A549 (cell line): ENCODE measurements around the gene SDE2. TPM values are rescaled to one million over a fixed set of nuclear protein-coding genes. Genes with fewer than 3 reads are reported as not detected.

Experiments used
- ATAC-seq, 2 experiments: fragments of 200-7000 bp in 1 of 2; fragments of >200 bp in 1 of 2; cut with Nextera tagmentation in 1 of 2; cut with Tn5 transposase in 1 of 2; 3 replicates each; pipeline versions ENCODE4 v1.8.0 to v1.9.1; 2018 to 2020; ENCODE audit warnings: mild to moderate bottlenecking in 1 of 2, moderate library complexity in 1 of 2
- CTCF ChIA-PET: fragments of 300-600 bp; sonication (Branson Sonifier 250); formaldehyde crosslinking; extraction: SDS; loops from one replicate; lab custom pipeline; 2021; ENCODE audit warnings: antibody characterized with exemption, inconsistent platforms; lab: Yijun Ruan, JAX
- POLR2A ChIA-PET: fragments of 350-600 bp; formaldehyde crosslinking; extraction: SDS; loops from one replicate; lab custom pipeline; 2021; ENCODE audit warnings: antibody characterized with exemption, inconsistent platforms; lab: Yijun Ruan, JAX
- DNase-seq, 2 experiments: peaks; one replicate each; pipeline versions ENCODE4 v3.0.0 to v3.0.0-alpha.2; 2011 to 2016; ENCODE audit warnings: low read depth in 1 of 2, low spot score in 1 of 2
- FAIRE-seq: peaks from 2 replicates; lab custom pipeline; 2011; peaks lifted over from hg19 to GRCh38; lab: Jason Lieb, UNC
- H3K27ac ChIP-seq, 2 experiments: fragments of >200 bp; sonication (Bioruptor Twin); formaldehyde crosslinking; 3 replicates each; pipeline ENCODE4 v1.5.1; 2016 to 2017
- H3K4me1 ChIP-seq: fragments of >200 bp; sonication (Bioruptor Twin); formaldehyde crosslinking; 3 replicates; pipeline ENCODE4 v1.6.1; 2016
- H3K4me2 ChIP-seq: fragments of >200 bp; sonication (Bioruptor Twin); formaldehyde crosslinking; 3 replicates; pipeline ENCODE4 v1.6.1; 2016
- H3K4me3 ChIP-seq: fragments of >200 bp; sonication (Bioruptor Twin); formaldehyde crosslinking; 3 replicates; pipeline ENCODE4 v1.5.1; 2016
- H3K9me3 ChIP-seq: fragments of >200 bp; sonication (Bioruptor Twin); formaldehyde crosslinking; 3 replicates; pipeline ENCODE4 v1.6.1; 2016
- EHF ChIP-seq: fragments of 250-450 bp; sonication (Bioruptor Pico); IDR thresholded peaks from 2 replicates; pipeline ENCODE4 v1.5.0; 2020; ENCODE audit warnings: mild to moderate bottlenecking
- ESRRA ChIP-seq: fragments of 150-350 bp; IDR thresholded peaks from 2 replicates; pipeline ENCODE4 v1.6.1; 2014; ENCODE audit warnings: mild to moderate bottlenecking, low read length, borderline replicate concordance
- HOXB13 ChIP-seq: fragments of 250-450 bp; sonication (Bioruptor Pico); IDR thresholded peaks from 2 replicates; pipeline ENCODE4 v1.5.0; 2020; ENCODE audit warnings: low read depth, mild to moderate bottlenecking, moderate library complexity
- HOXB5 ChIP-seq: fragments of 250-450 bp; sonication (Bioruptor Pico); IDR thresholded peaks from 2 replicates; pipeline ENCODE4 v1.5.0; 2020; ENCODE audit warnings: mild to moderate bottlenecking, moderate library complexity
- KDM5A ChIP-seq: fragments of 200-600 bp; sonication (generic); IDR thresholded peaks from 2 replicates; pipeline ENCODE4 v1.6.1; 2016; ENCODE audit warnings: antibody characterized with exemption, mild to moderate bottlenecking
- MAFK ChIP-seq: fragments of 450-650 bp; IDR thresholded peaks from 2 replicates; pipeline ENCODE4 v1.6.1; 2014; ENCODE audit not compliant: partially characterized antibody
- PHF8 ChIP-seq: fragments of 200-600 bp; sonication (generic); IDR thresholded peaks from 2 replicates; pipeline ENCODE4 v1.6.1; 2016; ENCODE audit warnings: low read depth, mild to moderate bottlenecking, antibody characterized with exemption, moderate library complexity, borderline replicate concordance
- POLR2AphosphoS2 ChIP-seq: conservative IDR thresholded peaks from 2 replicates; pipeline ENCODE4 v1.6.1; 2012; ENCODE audit warnings: low read length, improper control_type of control experiment, inconsistent platforms
- RNF2 ChIP-seq: fragments of 200-600 bp; sonication (generic); IDR thresholded peaks from 2 replicates; pipeline ENCODE4 v1.6.1; 2016; ENCODE audit warnings: low read depth, mild to moderate bottlenecking, antibody characterized with exemption, moderate library complexity, borderline replicate concordance
- SMC3 ChIP-seq: fragments of >200 bp; sonication (Bioruptor Twin); formaldehyde crosslinking; IDR thresholded peaks from 3 replicates; pipeline ENCODE4 v1.6.1; 2018; ENCODE audit warnings: inconsistent platforms
- ZC3H11A ChIP-seq: fragments of 450-650 bp; IDR thresholded peaks from 2 replicates; pipeline ENCODE4 v1.6.1; 2014; ENCODE audit warnings: antibody characterized with exemption, mild to moderate bottlenecking
- ZSCAN20 ChIP-seq: fragments of 250-450 bp; sonication (Bioruptor Pico); IDR thresholded peaks from 2 replicates; pipeline ENCODE4 v1.8.0; 2022; ENCODE audit warnings: mild to moderate bottlenecking, moderate library complexity
- WGBS: methylation state at CpG from one replicate; pipeline ENCODE4 v1.1.6; 2017; ENCODE audit errors: missing lambda C conversion rate; 5-methylcytosine and 5-hydroxymethylcytosine counted together
- polyA plus RNA-seq, 4 experiments: library from polyadenylated mRNA; depleted of rRNA in 3 of 4; stranded (reverse); fragments of >200 nt; fragmentation: RNase III in 1 of 4; extraction: RNeasy Plus Mini Kit Qiagen cat#74134 plus additional on column Dnase treatment in 1 of 4; gene quantifications; 2 replicates in 3 of 4; 3 replicates in 1 of 4; pipeline ENCODE4 v1.2.3, GENCODE V29; 2011 to 2017
- TF ChIP-seq, protein P1 (sequence below): fragments of 450-650 bp; IDR thresholded peaks from 2 replicates; pipeline ENCODE4 v1.6.1; 2014; ENCODE audit warnings: antibody characterized with exemption
- TF ChIP-seq, protein P2 (sequence below): fragments of >200 bp; sonication (Bioruptor Twin); formaldehyde crosslinking; IDR thresholded peaks from 3 replicates; pipeline ENCODE4 v1.5.1; 2016
- TF ChIP-seq, protein P3 (sequence below): fragments of 250-450 bp; sonication (Bioruptor Pico); IDR thresholded peaks from 2 replicates; pipeline ENCODE4 v1.5.0; 2021; ENCODE audit warnings: mild to moderate bottlenecking, moderate library complexity, borderline replicate concordance

The SDE2 gene
- polyA plus RNA-seq, 2 of the 4 experiments (the other 2 are of a cell fraction): 9.2 to 24.8 TPM

DNA sequence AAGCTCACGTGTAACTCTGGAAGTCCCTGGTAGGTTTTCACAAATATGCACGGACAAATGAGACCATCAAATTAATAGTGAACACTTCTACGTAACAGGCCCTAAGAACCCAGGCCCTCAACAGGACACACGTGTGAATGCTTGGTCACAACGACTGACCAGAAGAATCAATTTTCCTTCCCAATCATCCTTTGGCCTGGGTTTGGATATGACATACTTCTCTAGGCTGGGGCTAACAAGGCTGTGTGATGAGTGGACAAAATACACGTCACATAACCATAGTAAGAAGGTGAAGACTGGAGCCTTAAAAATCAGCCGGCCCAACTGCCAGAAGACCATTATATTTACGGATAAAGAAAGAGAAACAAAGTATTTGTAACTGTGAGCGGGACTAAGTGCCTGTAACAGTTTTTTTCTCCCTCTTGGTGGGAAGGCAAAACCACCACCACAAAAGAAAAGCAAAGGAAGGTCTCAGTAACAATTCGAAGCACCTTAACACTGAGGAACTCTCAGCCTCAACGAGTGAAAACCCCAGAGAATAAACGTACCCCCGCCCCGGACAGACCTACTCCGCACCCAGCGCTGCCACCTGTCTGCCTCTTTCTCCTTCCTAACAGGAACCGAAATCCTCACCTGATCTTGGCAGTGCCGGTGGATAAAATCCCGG is 450 bp downstream of the SDE2 start:
- TF ChIP-seq RNF2 (no peak), ESRRA (no peak), HOXB13 (CRISPR knock-in tag) (no peak), PHF8 (peak; percentile 65; the same call in 1 of the 2 replicates), KDM5A (peak; percentile 95; the same call in 1 of the 2 replicates), POLR2AphosphoS2 (no peak)
- TF ChIP-seq, protein P1, sequence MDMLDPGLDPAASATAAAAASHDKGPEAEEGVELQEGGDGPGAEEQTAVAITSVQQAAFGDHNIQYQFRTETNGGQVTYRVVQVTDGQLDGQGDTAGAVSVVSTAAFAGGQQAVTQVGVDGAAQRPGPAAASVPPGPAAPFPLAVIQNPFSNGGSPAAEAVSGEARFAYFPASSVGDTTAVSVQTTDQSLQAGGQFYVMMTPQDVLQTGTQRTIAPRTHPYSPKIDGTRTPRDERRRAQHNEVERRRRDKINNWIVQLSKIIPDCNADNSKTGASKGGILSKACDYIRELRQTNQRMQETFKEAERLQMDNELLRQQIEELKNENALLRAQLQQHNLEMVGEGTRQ: no peak
- peak; percentile 25 to 61; a peak in 5 of 6 replicates for ATAC-seq
- FAIRE-seq: no peak
- ChIA-PET POLR2A (interaction anchor here (0.5 to 2.1 kb wide), 24 partner anchors 10 to 559 kb away, joined by 3 to 132 read pairs (median 5); partner anchors contain the start of genes ENAH, H3-3A, PYCR2 and SRP9), CTCF (interaction anchor here (1.2 to 3.8 kb wide), 4 partner anchors 10 to 66 kb away, joined by 3 to 29 read pairs (median 5); no protein-coding TSS in a partner anchor)
- peaks cover 35% of the 10 kb centered on the region; the same call in 2 of the 3 replicates for H3K4me1 ChIP-seq
- WGBS: 3% methylated on average over 19 of the region's 19 CpGs
- peak; percentile 20 to 47 for DNase-seq
- peak overlapping the region; percentile 92 for H3K4me2 ChIP-seq
- peak overlapping the region; percentile 66 for H3K4me3 ChIP-seq
- no peaks in the 10 kb centered on the region for H3K9me3 ChIP-seq
- H3K27ac ChIP-seq: peak overlapping the region; percentile 75 to 90

DNA sequence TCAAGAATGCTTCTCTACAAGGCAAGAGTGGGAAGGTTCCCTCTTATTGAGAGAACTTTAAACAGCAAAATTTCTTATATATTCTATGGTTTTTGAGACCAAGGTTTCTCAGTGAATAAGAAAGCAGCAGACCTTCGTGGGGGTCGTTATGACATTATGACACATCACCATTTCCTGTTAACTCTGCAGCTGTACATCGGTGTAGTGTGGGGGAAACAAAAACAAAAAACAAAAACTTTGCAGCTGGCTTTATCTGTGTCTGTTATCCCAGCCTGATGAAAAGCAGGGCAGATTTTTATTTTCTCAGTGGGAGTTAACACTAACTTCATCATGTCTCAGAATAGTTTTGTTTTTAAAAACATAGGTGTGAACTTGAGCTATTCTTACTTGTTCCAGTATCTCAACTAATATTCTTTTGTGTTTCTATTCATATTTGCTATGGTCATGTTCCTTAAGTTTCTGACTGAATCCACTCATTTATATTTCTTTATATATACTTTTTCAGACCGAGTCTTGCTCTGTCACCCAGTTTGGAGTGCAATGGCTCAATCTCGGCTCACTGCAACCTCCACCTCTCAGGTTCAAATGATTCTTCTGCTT is 2.1 kb downstream of the SDE2 start:
- Histone ChIP-seq H3K4me3 (no peak overlapping the region), H3K4me1 (peaks cover 32% of the 10 kb centered on the region; the same call in 2 of the 3 replicates), H3K4me2 (peak overlapping the region; percentile 92), H3K27ac (no peak overlapping the region; a peak in 1 of 6 replicates), H3K9me3 (no peaks in the 10 kb centered on the region)
- TF ChIP-seq ZSCAN20 (CRISPR knock-in tag) (no peak), HOXB5 (no peak), EHF (CRISPR knock-in tag) (no peak), MAFK (no peak), ZC3H11A (no peak), SMC3 (no peak)
- TF ChIP-seq, protein P2, sequence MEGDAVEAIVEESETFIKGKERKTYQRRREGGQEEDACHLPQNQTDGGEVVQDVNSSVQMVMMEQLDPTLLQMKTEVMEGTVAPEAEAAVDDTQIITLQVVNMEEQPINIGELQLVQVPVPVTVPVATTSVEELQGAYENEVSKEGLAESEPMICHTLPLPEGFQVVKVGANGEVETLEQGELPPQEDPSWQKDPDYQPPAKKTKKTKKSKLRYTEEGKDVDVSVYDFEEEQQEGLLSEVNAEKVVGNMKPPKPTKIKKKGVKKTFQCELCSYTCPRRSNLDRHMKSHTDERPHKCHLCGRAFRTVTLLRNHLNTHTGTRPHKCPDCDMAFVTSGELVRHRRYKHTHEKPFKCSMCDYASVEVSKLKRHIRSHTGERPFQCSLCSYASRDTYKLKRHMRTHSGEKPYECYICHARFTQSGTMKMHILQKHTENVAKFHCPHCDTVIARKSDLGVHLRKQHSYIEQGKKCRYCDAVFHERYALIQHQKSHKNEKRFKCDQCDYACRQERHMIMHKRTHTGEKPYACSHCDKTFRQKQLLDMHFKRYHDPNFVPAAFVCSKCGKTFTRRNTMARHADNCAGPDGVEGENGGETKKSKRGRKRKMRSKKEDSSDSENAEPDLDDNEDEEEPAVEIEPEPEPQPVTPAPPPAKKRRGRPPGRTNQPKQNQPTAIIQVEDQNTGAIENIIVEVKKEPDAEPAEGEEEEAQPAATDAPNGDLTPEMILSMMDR: no peak
- TF ChIP-seq, protein P3, sequence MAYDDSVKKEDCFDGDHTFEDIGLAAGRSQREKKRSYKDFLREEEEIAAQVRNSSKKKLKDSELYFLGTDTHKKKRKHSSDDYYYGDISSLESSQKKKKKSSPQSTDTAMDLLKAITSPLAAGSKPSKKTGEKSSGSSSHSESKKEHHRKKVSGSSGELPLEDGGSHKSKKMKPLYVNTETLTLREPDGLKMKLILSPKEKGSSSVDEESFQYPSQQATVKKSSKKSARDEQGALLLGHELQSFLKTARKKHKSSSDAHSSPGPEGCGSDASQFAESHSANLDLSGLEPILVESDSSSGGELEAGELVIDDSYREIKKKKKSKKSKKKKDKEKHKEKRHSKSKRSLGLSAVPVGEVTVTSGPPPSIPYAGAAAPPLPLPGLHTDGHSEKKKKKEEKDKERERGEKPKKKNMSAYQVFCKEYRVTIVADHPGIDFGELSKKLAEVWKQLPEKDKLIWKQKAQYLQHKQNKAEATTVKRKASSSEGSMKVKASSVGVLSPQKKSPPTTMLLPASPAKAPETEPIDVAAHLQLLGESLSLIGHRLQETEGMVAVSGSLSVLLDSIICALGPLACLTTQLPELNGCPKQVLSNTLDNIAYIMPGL (CRISPR knock-in tag): no peak
- WGBS: 49% methylated on average over 5 of the region's 5 CpGs
- ATAC-seq (no peak), DNase-seq (no peak), FAIRE-seq (no peak)
- ChIA-PET POLR2A (interaction anchor here (1.8 kb wide), 1 partner anchor 65 kb away, joined by 11 read pairs; the partner anchor contains the start of gene H3-3A), CTCF (interaction anchor here (1.6 to 3.8 kb wide), 2 partner anchors 11 to 68 kb away, joined by 6 to 29 read pairs; no protein-coding TSS in a partner anchor)
